ENCODE measurements around the gene PPP2R2B.
A peak's percentile ranks its signal among the peaks of the same experiment; 100 is the strongest.

The PPP2R2B gene

GRCh38 chr5:146580237-146580636, 298.3 kb downstream of the PPP2R2B start (continued):
- TF ChIP-seq, protein P1, sequence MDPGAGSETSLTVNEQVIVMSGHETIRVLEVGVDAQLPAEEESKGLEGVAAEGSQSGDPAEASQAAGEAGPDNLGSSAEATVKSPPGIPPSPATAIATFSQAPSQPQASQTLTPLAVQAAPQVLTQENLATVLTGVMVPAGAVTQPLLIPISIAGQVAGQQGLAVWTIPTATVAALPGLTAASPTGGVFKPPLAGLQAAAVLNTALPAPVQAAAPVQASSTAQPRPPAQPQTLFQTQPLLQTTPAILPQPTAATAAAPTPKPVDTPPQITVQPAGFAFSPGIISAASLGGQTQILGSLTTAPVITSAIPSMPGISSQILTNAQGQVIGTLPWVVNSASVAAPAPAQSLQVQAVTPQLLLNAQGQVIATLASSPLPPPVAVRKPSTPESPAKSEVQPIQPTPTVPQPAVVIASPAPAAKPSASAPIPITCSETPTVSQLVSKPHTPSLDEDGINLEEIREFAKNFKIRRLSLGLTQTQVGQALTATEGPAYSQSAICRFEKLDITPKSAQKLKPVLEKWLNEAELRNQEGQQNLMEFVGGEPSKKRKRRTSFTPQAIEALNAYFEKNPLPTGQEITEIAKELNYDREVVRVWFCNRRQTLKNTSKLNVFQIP (CRISPR knock-in tag; IDR thresholded peaks at IDR 0.05; ENCODE audit: borderline replicate concordance, low read depth): no peak
- TF ChIP-seq TCF4 (CRISPR knock-in tag; IDR thresholded peaks at IDR 0.05; ENCODE audit: borderline replicate concordance): no peak
- TF ChIP-seq GLIS3 (CRISPR knock-in tag; IDR thresholded peaks at IDR 0.05): no peak
- no peak for TF ChIP-seq CSDC2 (CRISPR knock-in tag; IDR thresholded peaks at IDR 0.05)
- TF ChIP-seq ZNF8 (CRISPR knock-in tag; IDR thresholded peaks at IDR 0.05): no peak
- TF ChIP-seq ZFP30 (CRISPR knock-in tag; IDR thresholded peaks at IDR 0.05): no peak
- no peak for TF ChIP-seq ISL1 (CRISPR knock-in tag; IDR thresholded peaks at IDR 0.05)
- TF ChIP-seq ARNTL (CRISPR knock-in tag; IDR thresholded peaks at IDR 0.05; ENCODE audit: borderline replicate concordance, low read depth): no peak
- no peak for TF ChIP-seq BACH2 (CRISPR knock-in tag; IDR thresholded peaks at IDR 0.05; ENCODE audit: borderline replicate concordance)
- TF ChIP-seq ZC3H10 (CRISPR knock-in tag; IDR thresholded peaks at IDR 0.05): no peak

- no peak for ATAC-seq
Measured at GRCh38 chr5:146574713-146575112, 303.8 kb downstream of the PPP2R2B start.

GRCh38 chr5:146568161-146568560, 310.4 kb downstream of the PPP2R2B start:
- ATAC-seq: no peak
- TF ChIP-seq TCF4 (CRISPR knock-in tag; IDR thresholded peaks at IDR 0.05; ENCODE audit: borderline replicate concordance): no peak
- no peak for TF ChIP-seq ZNF70 (CRISPR knock-in tag; IDR thresholded peaks at IDR 0.05)
- no peak for TF ChIP-seq TOX (CRISPR knock-in tag; IDR thresholded peaks at IDR 0.05; ENCODE audit: borderline replicate concordance)
- TF ChIP-seq ZNF565 (CRISPR knock-in tag; conservative IDR thresholded peaks at IDR 0.05; ENCODE audit: low read depth): no peak

More at GRCh38 chr5:146574713-146575112, 303.8 kb downstream of the PPP2R2B start:
- TF ChIP-seq TCF4 (CRISPR knock-in tag; IDR thresholded peaks at IDR 0.05; ENCODE audit: borderline replicate concordance): no peak
- TF ChIP-seq, protein P2, sequence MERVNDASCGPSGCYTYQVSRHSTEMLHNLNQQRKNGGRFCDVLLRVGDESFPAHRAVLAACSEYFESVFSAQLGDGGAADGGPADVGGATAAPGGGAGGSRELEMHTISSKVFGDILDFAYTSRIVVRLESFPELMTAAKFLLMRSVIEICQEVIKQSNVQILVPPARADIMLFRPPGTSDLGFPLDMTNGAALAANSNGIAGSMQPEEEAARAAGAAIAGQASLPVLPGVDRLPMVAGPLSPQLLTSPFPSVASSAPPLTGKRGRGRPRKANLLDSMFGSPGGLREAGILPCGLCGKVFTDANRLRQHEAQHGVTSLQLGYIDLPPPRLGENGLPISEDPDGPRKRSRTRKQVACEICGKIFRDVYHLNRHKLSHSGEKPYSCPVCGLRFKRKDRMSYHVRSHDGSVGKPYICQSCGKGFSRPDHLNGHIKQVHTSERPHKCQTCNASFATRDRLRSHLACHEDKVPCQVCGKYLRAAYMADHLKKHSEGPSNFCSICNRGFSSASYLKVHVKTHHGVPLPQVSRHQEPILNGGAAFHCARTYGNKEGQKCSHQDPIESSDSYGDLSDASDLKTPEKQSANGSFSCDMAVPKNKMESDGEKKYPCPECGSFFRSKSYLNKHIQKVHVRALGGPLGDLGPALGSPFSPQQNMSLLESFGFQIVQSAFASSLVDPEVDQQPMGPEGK (CRISPR knock-in tag; IDR thresholded peaks at IDR 0.05; ENCODE audit: borderline replicate concordance): no peak
- TF ChIP-seq PPARA (CRISPR knock-in tag; IDR thresholded peaks at IDR 0.05; ENCODE audit: borderline replicate concordance): no peak
- TF ChIP-seq CSDC2 (CRISPR knock-in tag; IDR thresholded peaks at IDR 0.05): no peak
- TF ChIP-seq CSRNP3 (CRISPR knock-in tag; IDR thresholded peaks at IDR 0.05): no peak
- TF ChIP-seq, protein P1 (CRISPR knock-in tag; IDR thresholded peaks at IDR 0.05; ENCODE audit: borderline replicate concordance, low read depth): no peak
- TF ChIP-seq ZFP3 (CRISPR knock-in tag; IDR thresholded peaks at IDR 0.05): no peak
- no peak for TF ChIP-seq OSR1 (CRISPR knock-in tag; IDR thresholded peaks at IDR 0.05)
- no peak for TF ChIP-seq ISL1 (CRISPR knock-in tag; IDR thresholded peaks at IDR 0.05)
- no peak for TF ChIP-seq RARB (CRISPR knock-in tag; IDR thresholded peaks at IDR 0.05)
- no peak for TF ChIP-seq ZFP30 (CRISPR knock-in tag; IDR thresholded peaks at IDR 0.05)
- TF ChIP-seq GLIS3 (CRISPR knock-in tag; IDR thresholded peaks at IDR 0.05): no peak
- TF ChIP-seq ARNTL (CRISPR knock-in tag; IDR thresholded peaks at IDR 0.05; ENCODE audit: borderline replicate concordance, low read depth): no peak
- no peak for TF ChIP-seq ESRRG (CRISPR knock-in tag; IDR thresholded peaks at IDR 0.05)

GRCh38 chr5:146565764-146566367, 312.7 kb downstream of the PPP2R2B start:
- TF ChIP-seq, protein P3, sequence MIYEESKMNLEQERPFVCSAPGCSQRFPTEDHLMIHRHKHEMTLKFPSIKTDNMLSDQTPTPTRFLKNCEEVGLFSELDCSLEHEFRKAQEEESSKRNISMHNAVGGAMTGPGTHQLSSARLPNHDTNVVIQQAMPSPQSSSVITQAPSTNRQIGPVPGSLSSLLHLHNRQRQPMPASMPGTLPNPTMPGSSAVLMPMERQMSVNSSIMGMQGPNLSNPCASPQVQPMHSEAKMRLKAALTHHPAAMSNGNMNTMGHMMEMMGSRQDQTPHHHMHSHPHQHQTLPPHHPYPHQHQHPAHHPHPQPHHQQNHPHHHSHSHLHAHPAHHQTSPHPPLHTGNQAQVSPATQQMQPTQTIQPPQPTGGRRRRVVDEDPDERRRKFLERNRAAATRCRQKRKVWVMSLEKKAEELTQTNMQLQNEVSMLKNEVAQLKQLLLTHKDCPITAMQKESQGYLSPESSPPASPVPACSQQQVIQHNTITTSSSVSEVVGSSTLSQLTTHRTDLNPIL (CRISPR knock-in tag; IDR thresholded peaks at IDR 0.05; ENCODE audit: low read depth): no peak
- no peak for TF ChIP-seq GLIS3 (CRISPR knock-in tag; IDR thresholded peaks at IDR 0.05)
- no peak for TF ChIP-seq RARB (CRISPR knock-in tag; IDR thresholded peaks at IDR 0.05)
- no peak for TF ChIP-seq OSR1 (CRISPR knock-in tag; IDR thresholded peaks at IDR 0.05)
- no peak for TF ChIP-seq ZNF70 (CRISPR knock-in tag; IDR thresholded peaks at IDR 0.05)
- no peak for TF ChIP-seq ZC3H10 (CRISPR knock-in tag; IDR thresholded peaks at IDR 0.05)
- no peak for TF ChIP-seq ESRRG (CRISPR knock-in tag; IDR thresholded peaks at IDR 0.05)
- TF ChIP-seq, protein P2 (CRISPR knock-in tag; IDR thresholded peaks at IDR 0.05; ENCODE audit: borderline replicate concordance): no peak
- peak; percentile 99 for ATAC-seq

Data from SK-N-SH treated with all-trans-retinoic acid at 6 μM for 48 hours (cell line).